K562 (cell line): ENCODE results near the gene C1QTNF12. TPM values are rescaled to one million over a fixed set of nuclear protein-coding genes. Genes with fewer than 3 reads are reported as not detected.

Experiments used
- CCNT2 ChIP-seq: IDR thresholded peaks from 2 replicates; pipeline ENCODE4 v1.6.1; 2011; ENCODE audit warnings: borderline replicate concordance, low read depth, mild to moderate bottlenecking, moderate library complexity, mixed read lengths, low read length; ENCODE audit not compliant: insufficient read length; ENCODE audit errors: extremely low read depth
- CXXC5 ChIP-seq: fragments of 250-450 bp; sonication (Bioruptor Pico); IDR thresholded peaks from 2 replicates; pipeline ENCODE4 v1.8.0; 2022; ENCODE audit warnings: inconsistent platforms, mild to moderate bottlenecking, moderate library complexity
- ETS1 ChIP-seq: conservative IDR thresholded peaks from 2 replicates; pipeline ENCODE4 v1.6.1; 2011; ENCODE audit warnings: low read depth, mild to moderate bottlenecking, low read length; ENCODE audit not compliant: control insufficient read depth
- FIP1L1 ChIP-seq: fragments of 200-400 bp; formaldehyde crosslinking; IDR thresholded peaks from 2 replicates; pipeline ENCODE4 v1.6.1; 2018; ENCODE audit warnings: mild to moderate bottlenecking, low read depth, low read length; ENCODE audit not compliant: poor library complexity, severe bottlenecking
- FOS ChIP-seq: IDR thresholded peaks from 3 replicates; pipeline ENCODE4 v1.6.1; 2011; ENCODE audit not compliant: insufficient read length; ENCODE audit errors: extremely low read depth
- FOXK2 ChIP-seq, 2 experiments: fragments of 450-650 bp; IDR thresholded peaks in 1 of 2; conservative IDR thresholded peaks in 1 of 2; 2 replicates each; pipeline ENCODE4 v1.6.1; 2016; ENCODE audit warnings: low read depth in 2 of 2, mild to moderate bottlenecking in 1 of 2
- HBP1 ChIP-seq: fragments of 450-650 bp; formaldehyde crosslinking; IDR thresholded peaks from 2 replicates; pipeline ENCODE4 v1.4.0; 2022; ENCODE audit warnings: missing genetic modification characterization
- HINFP ChIP-seq: fragments of 450-650 bp; conservative IDR thresholded peaks from 2 replicates; pipeline ENCODE4 v1.6.1; 2016; ENCODE audit warnings: missing genetic modification characterization, low read depth, mild to moderate bottlenecking, control low read depth, missing compliant biosample characterization
- HLTF ChIP-seq: fragments of 450-650 bp; IDR thresholded peaks from 2 replicates; pipeline ENCODE4 v1.6.1; 2016
- HNRNPL ChIP-seq: fragments of 200-400 bp; formaldehyde crosslinking; IDR thresholded peaks from 2 replicates; pipeline ENCODE4 v1.6.1; 2017; ENCODE audit warnings: low read depth, mild to moderate bottlenecking, low read length
- IRF2 ChIP-seq: sonication (generic); formaldehyde crosslinking; IDR thresholded peaks from 2 replicates; pipeline ENCODE4 v1.8.1; 2022; ENCODE audit warnings: mild to moderate bottlenecking, missing genetic modification reagents
- MAZ ChIP-seq, 2 experiments: fragments of 450-650 bp in 1 of 2; sonication (generic) in 1 of 2; formaldehyde crosslinking; IDR thresholded peaks in 1 of 2; conservative IDR thresholded peaks in 1 of 2; 2 replicates each; pipeline versions ENCODE4 v1.4.0 to v1.5.0; 2020; ENCODE audit warnings: mild to moderate bottlenecking in 1 of 2, missing genetic modification reagents in 1 of 2
- MIER1 ChIP-seq: fragments of 450-650 bp; IDR thresholded peaks from 2 replicates; pipeline ENCODE4 v1.6.1; 2016; ENCODE audit warnings: antibody characterized with exemption, mild to moderate bottlenecking, low read depth
- MXI1 ChIP-seq: IDR thresholded peaks from 2 replicates; pipeline ENCODE4 v1.6.1; 2011; ENCODE audit warnings: low read depth, mild to moderate bottlenecking, improper control_type of control experiment, low read length
- NFE2L1 ChIP-seq: fragments of 450-650 bp; IDR thresholded peaks from 2 replicates; pipeline ENCODE4 v1.6.1; 2016; ENCODE audit warnings: missing genetic modification characterization, low read depth, mild to moderate bottlenecking, missing compliant biosample characterization, moderate library complexity, borderline replicate concordance
- NR1H2 ChIP-seq: sonication (generic); formaldehyde crosslinking; IDR thresholded peaks from 2 replicates; pipeline ENCODE4 v1.4.0; 2020; ENCODE audit warnings: mild to moderate bottlenecking, missing genetic modification reagents
- POLR2G ChIP-seq: fragments of 200-400 bp; formaldehyde crosslinking; IDR thresholded peaks from 2 replicates; pipeline ENCODE4 v1.6.1; 2017; ENCODE audit warnings: low read depth, mild to moderate bottlenecking, antibody characterized with exemption, low read length, moderate library complexity
- RAD51 ChIP-seq: fragments of 450-650 bp; IDR thresholded peaks from 2 replicates; pipeline ENCODE4 v1.7.1; 2016; ENCODE audit warnings: low read depth, mild to moderate bottlenecking, borderline replicate concordance
- TAF15 ChIP-seq: fragments of 200-400 bp; formaldehyde crosslinking; IDR thresholded peaks from 2 replicates; pipeline ENCODE4 v1.6.1; 2017; ENCODE audit warnings: mild to moderate bottlenecking, low read depth, low read length, moderate library complexity
- YBX1 ChIP-seq: fragments of 450-650 bp; IDR thresholded peaks from 2 replicates; pipeline ENCODE4 v1.7.1; 2016; ENCODE audit warnings: mild to moderate bottlenecking
- ZFX ChIP-seq: sonication (generic); formaldehyde crosslinking; IDR thresholded peaks from 2 replicates; pipeline ENCODE4 v1.8.0; 2022; ENCODE audit warnings: mild to moderate bottlenecking, missing genetic modification reagents, moderate library complexity
- ZNF507 ChIP-seq: conservative IDR thresholded peaks from 2 replicates; pipeline ENCODE4 v1.6.1; 2017; ENCODE audit warnings: missing genetic modification characterization, missing compliant biosample characterization
- ZNF696 ChIP-seq: fragments of 250-450 bp; sonication (Bioruptor Pico); conservative IDR thresholded peaks from 2 replicates; pipeline ENCODE4 v1.4.0; 2020; ENCODE audit warnings: mild to moderate bottlenecking, moderate library complexity
- ZZZ3 ChIP-seq: fragments of 450-650 bp; IDR thresholded peaks from 2 replicates; pipeline ENCODE4 v1.6.1; 2016; ENCODE audit warnings: antibody characterized with exemption, mild to moderate bottlenecking, moderate library complexity
- polyA plus RNA-seq, 8 experiments: library from polyadenylated mRNA; depleted of rRNA in 4 of 8; stranded (reverse) in 5 of 8; unstranded in 3 of 8; fragments of >200 nt; fragmentation: Nextera tagmentation in 2 of 8; fragmentation: Illumina TruSeq in 1 of 8; extraction: Ambion mirVana in 2 of 8; extraction: Trizol in 1 of 8; gene quantifications; 2 replicates each; pipeline versions ENCODE4 v1.2.1 to v1.2.3, GENCODE V29; 2011 to 2014; ENCODE audit warnings: inconsistent platforms in 1 of 8, missing spikeins in 1 of 8
- total RNA-seq, 7 experiments: library from RNA; depleted of rRNA in 6 of 7; stranded (reverse); fragments of >200 nt in 6 of 7; fragmentation: Illumina TruSeq in 2 of 7; extraction: Trizol in 2 of 7; gene quantifications; 2 replicates each; pipeline versions ENCODE4 v1.2.1 to v1.2.3, GENCODE V29; 2011 to 2021; ENCODE audit warnings: low replicate concordance in 1 of 7

Gene C1QTNF12
- total and polyA plus RNA-seq, 9 of the 15 experiments (the other 6 are each of a cell fraction or from before 2014, with no cell fraction given), result 0.11 to 4.3 (median 0.93) TPM; not detected in 3

- TF ChIP-seq HINFP (tag), result no peak
- no peak for TF ChIP-seq MXI1
- TF ChIP-seq ZZZ3, result no peak
- TF ChIP-seq HBP1 (CRISPR knock-in tag), result no peak
- no peak; the same call in 1 of the 2 replicates for TF ChIP-seq HNRNPL
- TF ChIP-seq NR1H2, result no peak
- peak; percentile 71 for TF ChIP-seq CCNT2
- no peak for TF ChIP-seq YBX1
- peak; percentile 42 for TF ChIP-seq CXXC5
- no peak for TF ChIP-seq ZNF696
- TF ChIP-seq FOXK2 (conservative IDR thresholded peaks at IDR 0.05 in 1 of 2, IDR thresholded peaks at IDR 0.05 in 1 of 2; ENCODE audit: low read depth in 2 of 2), result no peak
- TF ChIP-seq RAD51, result no peak
- TF ChIP-seq HLTF, result no peak
- TF ChIP-seq FIP1L1, result no peak
- TF ChIP-seq IRF2 (CRISPR knock-in tag), result no peak
- peak; percentile 58 for TF ChIP-seq ETS1
- TF ChIP-seq FOS, result no peak
- TF ChIP-seq TAF15, result no peak
- no peak for TF ChIP-seq ZFX (CRISPR knock-in tag)
- no peak for TF ChIP-seq NFE2L1
- peak; percentile 15 to 66; a peak in 2 of 4 replicates for TF ChIP-seq MAZ (CRISPR knock-in tag; conservative IDR thresholded peaks at IDR 0.05 in 1 of 2, IDR thresholded peaks at IDR 0.05 in 1 of 2)
- peak; percentile 71 for TF ChIP-seq POLR2G
- no peak for TF ChIP-seq ZNF507
- no peak for TF ChIP-seq MIER1
These were observed 47.0 kb upstream of the C1QTNF12 start (continued) for GRCh38 chr1:1293263-1294249.
